Measurements from ENCODE around the gene L3MBTL2.
"Not testable (repeated sequence)": the region's sequence is repeated elsewhere in the genome, so short reads cannot be mapped to it uniquely, and the experiment has no call there.

- not testable (repeated sequence) for TF ChIP-seq CSRNP3 (CRISPR knock-in tag; IDR thresholded peaks at IDR 0.05); PATZ1 (CRISPR knock-in tag; IDR thresholded peaks at IDR 0.05; ENCODE audit: borderline replicate concordance); CREB5 (CRISPR knock-in tag; IDR thresholded peaks at IDR 0.05; ENCODE audit: low read depth)
These were observed 54.6 kb downstream of the L3MBTL2 start for GRCh38 chr22:41259756-41260155.
